Body of pancreas (tissue), 4 donors: ENCODE measurements around the gene RASA3. TPM values are rescaled to one million over a fixed set of nuclear protein-coding genes. Genes with fewer than 3 reads are reported as not detected.

Source experiments
- ATAC-seq: fragments of 150-250 bp; one replicate; pipeline ENCODE4 v1.9.1; 2016
- DNase-seq, 4 donors: peaks; one replicate each; pipeline ENCODE4 v3.0.0-alpha.2; 2019
- H3K27ac ChIP-seq, 4 donors: fragments of 200-600 bp; sonication (generic); 1 replicate in 3 of 4; 2 replicates in 1 of 4; pipeline versions ENCODE4 v1.5.1 to v1.6.1; 2016 to 2019; ENCODE audit warnings: mild to moderate bottlenecking in 1 of 4, mixed read lengths in 1 of 4, moderate library complexity in 1 of 4
- H3K27me3 ChIP-seq, 2 donors: fragments of 200-600 bp; sonication (generic); one replicate each; pipeline ENCODE4 v1.6.0; 2016; ENCODE audit warnings: mild to moderate bottlenecking in 1 of 2
- H3K36me3 ChIP-seq, 2 donors: fragments of 200-600 bp; sonication (generic); replicated peaks in 1 of 2; 2 replicates each; pipeline ENCODE4 v1.5.1; 2016; ENCODE audit warnings: low read depth in 2 of 2; ENCODE audit not compliant: insufficient read depth in 1 of 2
- H3K4me1 ChIP-seq: fragments of 200-600 bp; sonication (generic); one replicate; pipeline ENCODE4 v1.6.0; 2016
- H3K4me3 ChIP-seq, 2 donors: fragments of 200-600 bp; sonication (generic); 1 replicate in 1 of 2; 2 replicates in 1 of 2; pipeline ENCODE4 v1.5.1; 2016 to 2019
- H3K9me3 ChIP-seq, 3 donors: fragments of 200-600 bp; sonication (generic); 1 replicate in 2 of 3; 2 replicates in 1 of 3; pipeline ENCODE4 v1.5.1; 2016
- CTCF ChIP-seq, 7 experiments: fragments of 450-650 bp in 4 of 7; fragments of 200-600 bp in 3 of 7; sonication (generic) in 3 of 7; IDR thresholded peaks; one replicate each; pipeline ENCODE4 v1.5.1; 2016 to 2019; ENCODE audit warnings: antibody characterized with exemption in 7 of 7
- POLR2A ChIP-seq, 3 donors: fragments of 450-650 bp; IDR thresholded peaks; one replicate each; pipeline ENCODE4 v1.6.1; 2016; ENCODE audit warnings: antibody characterized with exemption in 3 of 3, mild to moderate bottlenecking in 2 of 3
- WGBS, 2 donors: methylation state at CpG; one replicate each; pipeline ENCODE4 v1.1.5; 2017; 5-methylcytosine and 5-hydroxymethylcytosine counted together
- intact Hi-C: fragments of 100-400 bp; cut with DNase I; formaldehyde crosslinking; loops from one replicate; pipeline ENCODE4 v1.15.1; 2023
- total RNA-seq, 2 donors: library from RNA; depleted of rRNA; stranded (reverse); fragments of >200 nt; gene quantifications; one replicate each; pipeline ENCODE4 v1.1.0, GENCODE V29; 2016

RASA3 gene
- total RNA-seq, 2 donors from 2014 or later: 10.2 to 19.2 TPM

GRCh38 chr13:114053026-114053425, 79.4 kb downstream of the RASA3 start:
- Histone ChIP-seq H3K4me3 (no peak overlapping the region), H3K9me3 (no peaks in the 10 kb centered on the region), H3K4me1 (no peaks in the 10 kb centered on the region), H3K36me3 (no peaks in the 10 kb centered on the region), H3K27ac (no peak overlapping the region), H3K27me3 (no peaks in the 10 kb centered on the region)
- DNase-seq (no peak), ATAC-seq (no peak)
- 71 to 100% methylated on average over 3 to 14 of the region's 14 CpGs for WGBS, 2 donors
- intact Hi-C loops: no loop called here
- TF ChIP-seq POLR2A (IDR thresholded peaks at IDR 0.05) (no peak), CTCF (IDR thresholded peaks at IDR 0.05) (no peak)

- no peak for TF ChIP-seq CTCF (IDR thresholded peaks at IDR 0.05)
- no peak for TF ChIP-seq POLR2A (IDR thresholded peaks at IDR 0.05)
- DNase-seq (no peak), ATAC-seq (no peak)
- Histone ChIP-seq H3K4me3 (no peak overlapping the region), H3K27me3 (no peaks in the 10 kb centered on the region), H3K27ac (no peak overlapping the region), H3K36me3 (no peaks in the 10 kb centered on the region), H3K9me3 (no peaks in the 10 kb centered on the region), H3K4me1 (no peaks in the 10 kb centered on the region)
- 92 to 94% methylated on average over 31 to 40 of the region's 41 CpGs for WGBS, 2 donors
- intact Hi-C loops: no loop called here
Observed at GRCh38 chr13:114050536-114051450, 81.6 kb downstream of the RASA3 start.

GRCh38 chr13:114049626-114050101, 82.8 kb downstream of the RASA3 start:
- no peaks in the 10 kb centered on the region for H3K4me1 ChIP-seq
- no peaks in the 10 kb centered on the region for H3K36me3 ChIP-seq
- 89 to 97% methylated on average over 9 to 13 of the region's 18 CpGs for WGBS, 2 donors
- no peak for ATAC-seq
- H3K9me3 ChIP-seq: no peaks in the 10 kb centered on the region
- intact Hi-C loops: no loop called here
- H3K27me3 ChIP-seq: no peaks in the 10 kb centered on the region
- H3K27ac ChIP-seq: no peak overlapping the region
- DNase-seq: no peak
- TF ChIP-seq CTCF (IDR thresholded peaks at IDR 0.05): no peak
- TF ChIP-seq POLR2A (IDR thresholded peaks at IDR 0.05): no peak
- H3K4me3 ChIP-seq: no peak overlapping the region

- Histone ChIP-seq H3K27me3 (no peaks in the 10 kb centered on the region), H3K36me3 (no peaks in the 10 kb centered on the region), H3K9me3 (no peaks in the 10 kb centered on the region), H3K27ac (no peak overlapping the region), H3K4me1 (no peaks in the 10 kb centered on the region), H3K4me3 (no peak overlapping the region)
- ATAC-seq (no peak), DNase-seq (no peak)
- no peak for TF ChIP-seq CTCF (IDR thresholded peaks at IDR 0.05)
- TF ChIP-seq POLR2A (IDR thresholded peaks at IDR 0.05): no peak
- intact Hi-C loops: no loop called here
- WGBS, 2 donors: 83 to 92% methylated on average over 11 to 15 of the region's 15 CpGs
Observed at GRCh38 chr13:114049026-114049425, 83.4 kb downstream of the RASA3 start.
